Coronary artery (tissue), 2 donors: ENCODE data around the gene CPT1C.
"Not testable (repeated sequence)": the region's sequence is repeated elsewhere in the genome, so short reads cannot be mapped to it uniquely, and the experiment has no call there.

Experiments used
- DNase-seq: peaks from one replicate; pipeline ENCODE4 v3.0.0-alpha.2; 2017; ENCODE audit warnings: low spot score
- H3K27ac ChIP-seq, 2 donors: fragments of 200-600 bp; sonication (generic); one replicate each; pipeline ENCODE4 v1.5.1; 2016 to 2019
- H3K4me3 ChIP-seq: fragments of 200-600 bp; sonication (generic); 2 replicates; pipeline ENCODE4 v1.5.1; 2016; ENCODE audit warnings: mild to moderate bottlenecking, moderate library complexity
- TF ChIP-seq, protein P1 (sequence below): fragments of 200-600 bp; sonication (generic); IDR thresholded peaks from one replicate; pipeline ENCODE4 v1.5.1; 2019; ENCODE audit warnings: antibody characterized with exemption

Gene CPT1C

DNA sequence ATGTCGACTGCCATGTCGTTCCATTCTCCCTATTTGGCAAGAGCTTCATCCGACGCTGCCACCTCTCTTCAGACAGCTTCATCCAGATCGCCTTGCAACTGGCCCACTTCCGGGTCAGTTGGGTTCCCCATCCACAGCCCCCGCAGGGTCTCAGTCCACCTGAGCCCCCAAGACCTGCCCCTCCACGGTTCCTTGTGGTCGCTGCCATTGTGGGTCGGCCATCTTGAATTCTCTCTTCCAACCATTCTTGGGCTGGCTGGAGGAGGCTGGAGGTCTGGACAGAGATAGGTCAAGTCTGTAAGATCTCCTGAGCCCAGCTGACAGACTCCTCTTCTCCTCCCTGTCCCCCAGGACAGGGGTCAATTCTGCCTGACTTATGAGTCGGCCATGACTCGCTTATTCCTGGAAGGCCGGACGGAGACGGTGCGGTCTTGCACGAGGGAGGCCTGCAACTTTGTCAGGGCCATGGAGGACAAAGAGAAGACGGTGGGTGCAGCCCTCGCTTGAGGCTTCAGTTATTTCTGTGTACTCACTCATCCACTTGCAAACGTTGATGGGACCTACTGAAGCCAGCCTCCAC, 19.5 kb downstream of the CPT1C start:
- Histone ChIP-seq H3K4me3 (no peak overlapping the region), H3K27ac (no peak overlapping the region)
- DNase-seq: no peak
- TF ChIP-seq, protein P1, sequence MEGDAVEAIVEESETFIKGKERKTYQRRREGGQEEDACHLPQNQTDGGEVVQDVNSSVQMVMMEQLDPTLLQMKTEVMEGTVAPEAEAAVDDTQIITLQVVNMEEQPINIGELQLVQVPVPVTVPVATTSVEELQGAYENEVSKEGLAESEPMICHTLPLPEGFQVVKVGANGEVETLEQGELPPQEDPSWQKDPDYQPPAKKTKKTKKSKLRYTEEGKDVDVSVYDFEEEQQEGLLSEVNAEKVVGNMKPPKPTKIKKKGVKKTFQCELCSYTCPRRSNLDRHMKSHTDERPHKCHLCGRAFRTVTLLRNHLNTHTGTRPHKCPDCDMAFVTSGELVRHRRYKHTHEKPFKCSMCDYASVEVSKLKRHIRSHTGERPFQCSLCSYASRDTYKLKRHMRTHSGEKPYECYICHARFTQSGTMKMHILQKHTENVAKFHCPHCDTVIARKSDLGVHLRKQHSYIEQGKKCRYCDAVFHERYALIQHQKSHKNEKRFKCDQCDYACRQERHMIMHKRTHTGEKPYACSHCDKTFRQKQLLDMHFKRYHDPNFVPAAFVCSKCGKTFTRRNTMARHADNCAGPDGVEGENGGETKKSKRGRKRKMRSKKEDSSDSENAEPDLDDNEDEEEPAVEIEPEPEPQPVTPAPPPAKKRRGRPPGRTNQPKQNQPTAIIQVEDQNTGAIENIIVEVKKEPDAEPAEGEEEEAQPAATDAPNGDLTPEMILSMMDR: no peak

DNA sequence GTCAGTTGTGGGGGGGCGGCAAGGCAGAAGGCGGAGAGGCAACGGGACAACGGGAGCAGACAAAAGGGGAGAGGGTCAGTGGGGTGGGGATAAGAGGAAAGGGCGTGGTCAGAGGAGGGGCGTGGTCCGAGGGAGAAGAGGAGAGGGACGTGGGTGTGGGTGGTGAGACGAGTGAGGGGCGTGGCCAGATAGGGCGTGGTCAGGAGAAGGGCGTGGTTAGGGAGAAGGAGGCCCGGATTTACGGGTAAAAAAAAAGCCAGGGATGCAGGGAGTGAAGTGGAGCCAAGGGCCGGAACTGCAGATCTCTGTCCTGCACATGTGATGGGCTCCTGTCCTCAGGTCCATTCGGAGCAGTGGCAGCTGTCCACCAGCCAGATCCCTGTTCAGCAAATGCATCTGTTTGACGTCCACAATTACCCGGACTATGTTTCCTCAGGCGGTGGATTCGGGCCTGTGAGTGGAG, 21.5 kb downstream of the CPT1C start:
- TF ChIP-seq, protein P1: no peak
- no peak overlapping the region for H3K27ac ChIP-seq
- DNase-seq: no peak
- H3K4me3 ChIP-seq: no peak overlapping the region

DNA sequence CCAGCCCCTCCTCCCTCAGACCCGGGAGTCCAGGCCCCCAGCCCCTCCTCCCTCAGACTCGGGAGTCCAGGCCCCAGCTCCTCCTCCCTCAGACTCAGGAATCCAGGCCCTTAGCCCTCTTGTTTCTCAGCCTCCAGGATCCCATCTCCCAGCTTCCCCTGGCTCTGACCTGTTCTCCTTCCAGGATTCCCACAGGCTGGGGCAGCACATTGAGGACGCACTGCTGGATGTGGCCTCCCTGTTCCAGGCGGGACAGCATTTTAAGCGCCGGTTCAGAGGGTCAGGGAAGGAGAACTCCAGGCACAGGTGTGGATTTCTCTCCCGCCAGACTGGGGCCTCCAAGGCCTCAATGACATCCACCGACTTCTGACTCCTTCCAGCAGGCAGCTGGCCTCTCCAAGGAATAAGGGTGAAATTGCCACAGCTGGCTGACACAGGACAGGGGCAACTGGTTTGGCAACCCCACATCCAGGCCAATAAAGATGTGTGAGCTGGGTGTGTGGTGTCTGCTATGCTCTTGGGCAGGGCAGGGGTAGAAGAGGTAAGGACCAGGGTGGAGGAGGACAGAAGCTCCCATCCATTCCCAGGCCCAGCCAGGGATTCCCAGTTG, 22.4 kb downstream of the CPT1C start:
- no peak overlapping the region for H3K27ac ChIP-seq
- no peak for DNase-seq
- no peak overlapping the region for H3K4me3 ChIP-seq

DNA sequence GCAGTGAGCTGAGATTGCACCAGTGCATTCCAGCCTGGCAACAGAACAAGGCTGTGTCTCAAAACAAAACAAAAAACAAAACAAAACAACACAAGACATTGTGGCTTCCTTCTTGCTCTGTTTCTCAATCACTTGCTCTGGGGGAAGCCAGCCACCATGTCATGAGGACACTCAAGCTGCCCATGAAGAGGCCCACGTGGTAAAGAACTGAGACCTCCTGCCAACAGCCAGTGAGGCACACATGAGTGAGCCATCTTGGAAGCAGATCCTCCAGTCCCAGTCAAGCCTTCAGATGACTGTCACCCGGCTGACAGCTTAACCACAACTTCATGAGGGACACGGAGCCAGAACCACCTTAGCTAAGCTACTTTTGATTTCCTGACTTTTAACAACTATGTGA, 25.2 kb downstream of the CPT1C start:
- TF ChIP-seq, protein P1: no peak
- no peak overlapping the region for H3K27ac ChIP-seq
- no peak for DNase-seq
- no peak overlapping the region for H3K4me3 ChIP-seq

More for the DNA sequence above, 22.4 kb downstream of the CPT1C start:
- TF ChIP-seq, protein P1: no peak

DNA sequence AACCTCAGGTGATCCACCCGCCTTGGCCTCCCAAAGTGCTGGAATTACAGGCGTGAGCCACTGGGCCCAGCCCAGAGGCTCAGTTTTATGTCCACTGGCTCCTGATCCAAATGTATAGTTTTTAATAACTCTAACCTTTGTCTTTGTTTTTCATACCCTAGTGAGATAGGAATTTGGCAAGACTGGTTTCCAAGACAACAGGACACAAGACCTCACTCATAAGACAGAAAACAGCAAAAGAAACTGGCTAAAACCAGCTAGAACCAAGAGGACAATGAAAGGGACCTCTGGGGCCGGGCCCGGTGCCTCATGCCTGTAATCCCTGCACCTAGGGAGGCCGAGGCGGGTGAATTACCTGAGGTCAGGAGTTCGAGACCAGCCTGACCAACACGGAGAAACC, 27.6 kb downstream of the CPT1C start:
- DNase-seq: no peak
- TF ChIP-seq, protein P1: no peak
- Histone ChIP-seq H3K27ac (no peak overlapping the region), H3K4me3 (peak overlapping the region; percentile 65)

DNA sequence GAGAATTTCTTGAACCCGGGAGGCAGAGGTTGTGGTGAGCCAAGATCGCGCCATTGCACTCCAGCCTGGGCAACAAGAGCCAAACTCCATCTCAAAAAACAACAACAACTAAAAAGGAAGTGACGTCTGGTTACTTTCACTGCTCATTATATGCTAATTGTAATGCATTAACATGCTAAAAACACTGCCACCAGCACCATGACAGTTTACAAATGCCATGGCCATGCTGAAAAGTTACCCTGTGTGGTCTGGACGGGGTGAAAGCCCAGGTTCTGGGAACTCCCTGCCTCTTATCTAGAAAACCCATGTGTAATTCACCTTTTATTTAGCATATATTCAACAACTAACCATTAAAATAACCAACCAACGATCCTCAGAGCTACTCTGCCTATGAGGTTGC, 28.1 kb downstream of the CPT1C start:
- DNase-seq: no peak
- Histone ChIP-seq H3K4me3 (no peak overlapping the region), H3K27ac (no peak overlapping the region)
- TF ChIP-seq, protein P1: no peak

DNA sequence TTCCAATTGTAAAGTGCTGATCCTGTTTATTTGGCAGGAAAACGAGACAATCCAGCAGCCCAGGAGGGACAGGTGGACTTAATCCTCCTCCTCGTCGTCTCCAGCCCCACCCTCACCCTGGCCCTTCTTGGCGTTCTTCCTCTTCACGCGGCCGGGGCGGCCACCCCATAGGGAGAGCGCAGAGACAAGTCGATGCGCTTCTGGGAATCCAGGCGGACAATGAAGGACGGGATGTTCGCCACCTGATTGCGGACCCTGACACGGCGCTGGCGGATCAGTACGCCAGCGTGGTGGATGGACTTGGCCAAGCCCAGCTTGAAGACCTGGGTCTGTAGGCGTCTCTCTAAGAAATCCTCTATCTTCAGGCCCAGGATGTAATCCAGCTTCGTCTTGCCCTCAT, 28.5 kb downstream of the CPT1C start:
- DNase-seq, H3K4me3 ChIP-seq, H3K27ac ChIP-seq: not testable (repeated sequence)
